Kidney (tissue), 14 donors: ENCODE data around the gene TMCO4. TPM values are rescaled to one million over a fixed set of nuclear protein-coding genes. Genes with fewer than 3 reads are reported as not detected.

Experiments used
- DNase-seq, 5 donors: peaks; one replicate each; pipeline ENCODE4 v3.0.0-alpha.2; 2013 to 2020
- FAIRE-seq: peaks from 2 replicates; lab custom pipeline; 2012; peaks lifted over from hg19 to GRCh38; lab: Jason Lieb, UNC
- H3K27ac ChIP-seq, 2 donors: one replicate each; pipeline ENCODE4 v1.7.0; 2013; ENCODE audit warnings: low read depth in 2 of 2, low read length in 2 of 2, inconsistent platforms in 1 of 2
- H3K27me3 ChIP-seq: one replicate; pipeline ENCODE4 v1.7.1; 2013; ENCODE audit warnings: low read length, inconsistent platforms; ENCODE audit not compliant: control insufficient read depth, insufficient read depth
- H3K36me3 ChIP-seq, 3 donors: one replicate each; pipeline versions ENCODE4 v1.7.0 to v1.7.1; 2013; ENCODE audit warnings: low read length in 3 of 3, control low read depth in 1 of 3, inconsistent platforms in 1 of 3; ENCODE audit not compliant: insufficient read depth in 3 of 3, control insufficient read depth in 2 of 3
- H3K4me1 ChIP-seq, 3 donors: one replicate each; pipeline versions ENCODE4 v1.7.0 to v1.7.1; 2013; ENCODE audit warnings: low read length in 3 of 3, inconsistent platforms in 1 of 3, low read depth in 1 of 3; ENCODE audit not compliant: control insufficient read depth in 2 of 3, insufficient read depth in 2 of 3
- H3K4me3 ChIP-seq, 3 donors: one replicate each; pipeline versions ENCODE4 v1.7.0 to v1.8.1; 2013; ENCODE audit warnings: low read length in 3 of 3, control low read depth in 1 of 3, inconsistent platforms in 1 of 3
- H3K9ac ChIP-seq, 3 donors: one replicate each; pipeline versions ENCODE4 v1.7.0 to v1.7.1; 2013; ENCODE audit warnings: low read length in 3 of 3, control low read depth in 1 of 3, inconsistent platforms in 1 of 3
- H3K9me3 ChIP-seq, 3 donors: one replicate each; pipeline versions ENCODE4 v1.7.0 to v1.7.1; 2013; ENCODE audit warnings: low read length in 3 of 3, control low read depth in 1 of 3, inconsistent platforms in 1 of 3; ENCODE audit not compliant: control insufficient read depth in 2 of 3, insufficient read depth in 1 of 3
- CTCF ChIP-seq: IDR thresholded peaks from 3 replicates; pipeline ENCODE4 v1.5.1; 2012; ENCODE audit warnings: mild to moderate bottlenecking, moderate library complexity, borderline replicate concordance; ENCODE audit not compliant: insufficient read depth; ENCODE audit errors: extremely low read depth
- intact Hi-C: fragments of 100-400 bp; cut with DNase I; formaldehyde crosslinking; loops from one replicate; pipeline ENCODE4 v1.11.1; 2022
- polyA plus RNA-seq: library from polyadenylated mRNA; stranded (reverse); fragments of 350-450 nt; fragmentation: Illumina TruSeq; extraction: RNeasy Lipid Tissue Mini Kit (QIAGEN cat#74804); gene quantifications from one replicate; pipeline ENCODE4 v1.2.3, GENCODE V29; 2014; ENCODE audit warnings: low read depth, low replicate concordance; ENCODE audit not compliant: insufficient read depth
- total RNA-seq: library from RNA; stranded (reverse); fragmentation: NEBNext Ultra II Directional; extraction: Animal tissue kit (Norgen Biotek cat#: 25700); gene quantifications from one replicate; pipeline ENCODE4 v1.2.1, GENCODE V29; 2021
- donor health status: control.
- donor health status: control.
- donor health status: control.
- donor health status: control.
- donor health status: control.
- donor health status: DM: yes; HTN: yes; CAD: no.
- donor health status: Normal renal cell carcinoma (clear cell type).

Gene TMCO4
- total and polyA plus RNA-seq, 2 donors from 2014 or later = 35.0 to 36.5 TPM

- H3K9me3 ChIP-seq = no peaks in the 10 kb centered on the region
- H3K27ac ChIP-seq = no peak overlapping the region
- H3K9ac ChIP-seq = no peak overlapping the region
- intact Hi-C loops = loop anchor here (10.0 kb wide), 1 partner anchor 261 kb away; no protein-coding TSS in a partner anchor
- TF ChIP-seq CTCF = no peak
- H3K4me3 ChIP-seq = no peak overlapping the region
- no peaks in the 10 kb centered on the region for H3K36me3 ChIP-seq
- H3K27me3 ChIP-seq = no peaks in the 10 kb centered on the region
- DNase-seq (no peak), FAIRE-seq (no peak)
- H3K4me1 ChIP-seq = no peaks in the 10 kb centered on the region
Measured at GRCh38 chr1:19656134-19656779, 143.5 kb downstream of the TMCO4 start.

GRCh38 chr1:19655718-19656080 is 144.0 kb downstream of the TMCO4 start:
- no peak for FAIRE-seq
- H3K4me1 ChIP-seq = peaks cover 0 to 4% (median 0%) of the 10 kb centered on the region in 3 donors

GRCh38 chr1:19654886-19655717 is 144.6 kb downstream of the TMCO4 start:
- DNase-seq = peak in 1 of 5 donors; percentile 66
- intact Hi-C loops = loop anchor here (10.0 kb wide), 1 partner anchor 260 kb away; no protein-coding TSS in a partner anchor
- Histone ChIP-seq H3K36me3 (no peaks in the 10 kb centered on the region), H3K4me1 (peaks cover 0 to 7% (median 0%) of the 10 kb centered on the region in 3 donors), H3K9ac (no peak overlapping the region), H3K4me3 (no peak overlapping the region), H3K27me3 (no peaks in the 10 kb centered on the region), H3K27ac (no peak overlapping the region), H3K9me3 (no peaks in the 10 kb centered on the region)
- no peak for FAIRE-seq
- TF ChIP-seq CTCF = no peak

More at GRCh38 chr1:19655718-19656080, 144.0 kb downstream of the TMCO4 start:
- TF ChIP-seq CTCF = no peak
- H3K4me3 ChIP-seq = no peak overlapping the region
- no peak overlapping the region for H3K27ac ChIP-seq
- H3K36me3 ChIP-seq = no peaks in the 10 kb centered on the region
- no peaks in the 10 kb centered on the region for H3K9me3 ChIP-seq
- H3K9ac ChIP-seq = no peak overlapping the region
- intact Hi-C loops = loop anchor here (10.0 kb wide), 1 partner anchor 261 kb away; no protein-coding TSS in a partner anchor
- DNase-seq = no peak
- no peaks in the 10 kb centered on the region for H3K27me3 ChIP-seq
